Measurements from ENCODE around the gene MAP1A.

DNA sequence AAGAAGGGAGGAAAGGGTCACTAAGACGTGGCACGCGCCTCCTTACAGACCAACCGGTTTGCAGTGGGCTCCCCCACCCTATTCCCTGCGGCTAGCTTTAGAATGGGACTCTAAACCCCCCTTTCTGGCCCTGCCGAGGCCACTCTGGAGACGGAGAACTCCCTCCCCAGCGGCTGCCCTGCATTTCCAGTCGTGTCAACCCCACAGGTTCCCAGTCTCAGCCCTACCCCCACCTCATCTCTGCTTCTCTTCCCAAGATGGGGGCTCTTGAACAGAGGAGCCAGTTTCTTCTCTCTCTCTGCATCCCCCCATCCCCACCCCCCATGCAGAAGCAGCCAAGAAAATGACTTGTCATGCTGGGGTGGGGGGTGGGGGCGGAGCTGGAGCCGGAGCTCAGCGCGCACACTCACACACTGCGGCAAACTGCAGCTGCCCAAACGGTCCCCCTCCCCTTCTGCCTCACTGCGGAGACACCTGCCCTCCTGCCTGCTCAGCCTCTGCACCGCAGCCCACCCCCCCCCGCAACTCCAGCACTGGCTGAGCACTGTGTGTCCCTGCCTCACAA lies 871 bp downstream of the MAP1A start:
- no peak for TF ChIP-seq POLR2A (IDR thresholded peaks at IDR 0.05)
- TF ChIP-seq, protein P1, sequence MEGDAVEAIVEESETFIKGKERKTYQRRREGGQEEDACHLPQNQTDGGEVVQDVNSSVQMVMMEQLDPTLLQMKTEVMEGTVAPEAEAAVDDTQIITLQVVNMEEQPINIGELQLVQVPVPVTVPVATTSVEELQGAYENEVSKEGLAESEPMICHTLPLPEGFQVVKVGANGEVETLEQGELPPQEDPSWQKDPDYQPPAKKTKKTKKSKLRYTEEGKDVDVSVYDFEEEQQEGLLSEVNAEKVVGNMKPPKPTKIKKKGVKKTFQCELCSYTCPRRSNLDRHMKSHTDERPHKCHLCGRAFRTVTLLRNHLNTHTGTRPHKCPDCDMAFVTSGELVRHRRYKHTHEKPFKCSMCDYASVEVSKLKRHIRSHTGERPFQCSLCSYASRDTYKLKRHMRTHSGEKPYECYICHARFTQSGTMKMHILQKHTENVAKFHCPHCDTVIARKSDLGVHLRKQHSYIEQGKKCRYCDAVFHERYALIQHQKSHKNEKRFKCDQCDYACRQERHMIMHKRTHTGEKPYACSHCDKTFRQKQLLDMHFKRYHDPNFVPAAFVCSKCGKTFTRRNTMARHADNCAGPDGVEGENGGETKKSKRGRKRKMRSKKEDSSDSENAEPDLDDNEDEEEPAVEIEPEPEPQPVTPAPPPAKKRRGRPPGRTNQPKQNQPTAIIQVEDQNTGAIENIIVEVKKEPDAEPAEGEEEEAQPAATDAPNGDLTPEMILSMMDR (IDR thresholded peaks at IDR 0.05 in 4 of 5, conservative IDR thresholded peaks at IDR 0.05 in 1 of 5), result no peak

Data from gastrocnemius medialis (tissue), 4 donors.